KMS-11 (cell line): Measurements from ENCODE around the gene TMEM151A.
A peak's percentile ranks its signal among the peaks of the same experiment; 100 is the strongest.

Experiments used
- H2AFZ ChIP-seq: fragments of 200-600 bp; sonication (generic); 2 replicates; pipeline ENCODE4 v1.6.1; 2016; ENCODE audit warnings: antibody characterized with exemption, mixed run types, low read depth
- H3K27ac ChIP-seq: fragments of 200-600 bp; sonication (generic); 2 replicates; pipeline ENCODE4 v1.6.1; 2016; ENCODE audit warnings: mild to moderate bottlenecking, mixed run types
- H3K27me3 ChIP-seq: fragments of 200-600 bp; sonication (generic); 2 replicates; pipeline ENCODE4 v1.6.1; 2017; ENCODE audit warnings: mild to moderate bottlenecking, low read depth, mixed run types, moderate library complexity; ENCODE audit not compliant: insufficient read depth
- H3K36me3 ChIP-seq: fragments of 200-600 bp; sonication (generic); 2 replicates; pipeline ENCODE4 v1.6.1; 2017; ENCODE audit warnings: mild to moderate bottlenecking, mixed run types; ENCODE audit not compliant: insufficient read depth
- H3K4me1 ChIP-seq: fragments of 200-600 bp; sonication (generic); 2 replicates; pipeline ENCODE4 v1.6.1; 2016; ENCODE audit warnings: mild to moderate bottlenecking, low read depth, mixed run types; ENCODE audit not compliant: poor library complexity, severe bottlenecking
- H3K4me2 ChIP-seq: fragments of 200-600 bp; sonication (generic); 2 replicates; pipeline ENCODE4 v1.7.0; 2016; ENCODE audit warnings: mild to moderate bottlenecking, mixed run types
- H3K4me3 ChIP-seq: fragments of 200-600 bp; sonication (generic); IDR thresholded peaks from 2 replicates; pipeline ENCODE4 v1.6.1; 2017; ENCODE audit warnings: low read depth, low read length, mixed read lengths; ENCODE audit not compliant: insufficient read depth
- H3K79me2 ChIP-seq: fragments of 200-600 bp; sonication (generic); 2 replicates; pipeline ENCODE4 v1.6.1; 2016; ENCODE audit warnings: low read depth, mixed run types; ENCODE audit not compliant: insufficient read depth
- H3K9ac ChIP-seq: fragments of 200-600 bp; sonication (generic); 2 replicates; pipeline ENCODE4 v1.6.1; 2016; ENCODE audit warnings: mild to moderate bottlenecking, mixed run types
- H4K20me1 ChIP-seq: fragments of 200-600 bp; sonication (generic); 2 replicates; pipeline ENCODE4 v1.6.1; 2016; ENCODE audit warnings: mild to moderate bottlenecking, mixed run types; ENCODE audit not compliant: insufficient read depth
- TF ChIP-seq, protein P1 (sequence below): fragments of 200-600 bp; sonication (generic); conservative IDR thresholded peaks from 2 replicates; pipeline ENCODE4 v1.6.1; 2017; ENCODE audit warnings: low read depth, mild to moderate bottlenecking, antibody characterized with exemption, low read length, moderate library complexity, mixed read lengths

The TMEM151A gene

DNA sequence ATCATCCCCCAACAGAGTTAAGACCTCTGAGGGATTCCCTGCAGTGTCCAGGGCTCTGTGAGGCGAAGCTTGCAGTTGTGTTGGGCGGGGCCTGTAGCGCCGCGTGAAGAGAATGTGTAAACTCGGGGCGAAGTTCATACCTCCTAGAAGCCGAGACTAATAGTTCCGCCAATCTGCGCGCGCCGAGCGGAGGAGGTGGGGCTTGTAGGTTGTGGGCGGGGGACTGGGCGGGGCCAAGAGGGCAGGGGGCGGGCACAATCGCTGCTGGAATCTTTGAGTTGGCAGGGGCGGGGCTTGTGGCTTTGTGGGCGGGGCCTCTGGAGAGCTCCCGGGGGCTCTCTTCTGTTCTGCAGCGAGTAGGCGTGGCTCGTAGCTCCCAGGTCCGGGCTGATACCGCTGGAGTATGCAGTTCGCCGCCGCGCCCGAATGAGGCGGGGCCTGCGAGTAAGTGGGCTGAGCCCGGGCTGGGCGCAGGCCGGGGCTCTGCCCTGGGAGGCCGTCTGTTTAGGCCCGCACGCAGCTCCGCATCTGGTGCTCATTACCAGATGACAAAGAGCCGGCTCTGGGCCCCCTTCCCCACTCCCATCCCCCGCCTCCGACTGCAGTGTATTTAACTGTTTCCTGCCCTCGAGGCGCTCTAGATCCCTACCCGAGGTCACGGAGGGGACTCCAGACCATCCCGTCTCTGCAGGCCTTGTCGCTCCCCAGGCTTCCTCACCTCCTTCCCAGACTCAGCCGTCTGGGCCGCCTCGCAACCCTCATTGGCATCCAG is 21.0 kb downstream of the TMEM151A start:
- no peaks in the 10 kb centered on the region for H4K20me1 ChIP-seq
- no peak overlapping the region for H3K4me3 ChIP-seq
- TF ChIP-seq, protein P1, sequence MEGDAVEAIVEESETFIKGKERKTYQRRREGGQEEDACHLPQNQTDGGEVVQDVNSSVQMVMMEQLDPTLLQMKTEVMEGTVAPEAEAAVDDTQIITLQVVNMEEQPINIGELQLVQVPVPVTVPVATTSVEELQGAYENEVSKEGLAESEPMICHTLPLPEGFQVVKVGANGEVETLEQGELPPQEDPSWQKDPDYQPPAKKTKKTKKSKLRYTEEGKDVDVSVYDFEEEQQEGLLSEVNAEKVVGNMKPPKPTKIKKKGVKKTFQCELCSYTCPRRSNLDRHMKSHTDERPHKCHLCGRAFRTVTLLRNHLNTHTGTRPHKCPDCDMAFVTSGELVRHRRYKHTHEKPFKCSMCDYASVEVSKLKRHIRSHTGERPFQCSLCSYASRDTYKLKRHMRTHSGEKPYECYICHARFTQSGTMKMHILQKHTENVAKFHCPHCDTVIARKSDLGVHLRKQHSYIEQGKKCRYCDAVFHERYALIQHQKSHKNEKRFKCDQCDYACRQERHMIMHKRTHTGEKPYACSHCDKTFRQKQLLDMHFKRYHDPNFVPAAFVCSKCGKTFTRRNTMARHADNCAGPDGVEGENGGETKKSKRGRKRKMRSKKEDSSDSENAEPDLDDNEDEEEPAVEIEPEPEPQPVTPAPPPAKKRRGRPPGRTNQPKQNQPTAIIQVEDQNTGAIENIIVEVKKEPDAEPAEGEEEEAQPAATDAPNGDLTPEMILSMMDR, result no peak
- no peaks in the 10 kb centered on the region for H3K36me3 ChIP-seq
- H3K4me2 ChIP-seq, result peak overlapping the region; percentile 89
- H2AFZ ChIP-seq, result peak overlapping the region; percentile 74
- H3K27ac ChIP-seq, result peak overlapping the region; percentile 64
- H3K9ac ChIP-seq, result no peak overlapping the region; the same call in 1 of the 2 replicates
- H3K79me2 ChIP-seq, result no peaks in the 10 kb centered on the region
- peaks cover 2% of the 10 kb centered on the region; the same call in 1 of the 2 replicates for H3K27me3 ChIP-seq
- H3K4me1 ChIP-seq, result peaks cover 4% of the 10 kb centered on the region

- H2AFZ ChIP-seq, result peak overlapping the region; percentile 72
- H3K79me2 ChIP-seq, result no peaks in the 10 kb centered on the region
- no peak overlapping the region for H3K4me3 ChIP-seq
- H3K9ac ChIP-seq, result no peak overlapping the region; the same call in 1 of the 2 replicates
- no peaks in the 10 kb centered on the region for H3K36me3 ChIP-seq
- no peaks in the 10 kb centered on the region for H4K20me1 ChIP-seq
- TF ChIP-seq, protein P1, result no peak
- peak overlapping the region; percentile 59; the same call in 1 of the 2 replicates for H3K4me2 ChIP-seq
- H3K27ac ChIP-seq, result no peak overlapping the region
- H3K27me3 ChIP-seq, result peaks cover 2% of the 10 kb centered on the region; the same call in 1 of the 2 replicates
- peaks cover 7% of the 10 kb centered on the region for H3K4me1 ChIP-seq
These were observed 21.9 kb downstream of the TMEM151A start for GRCh38 chr11:66313321-66314185.

DNA sequence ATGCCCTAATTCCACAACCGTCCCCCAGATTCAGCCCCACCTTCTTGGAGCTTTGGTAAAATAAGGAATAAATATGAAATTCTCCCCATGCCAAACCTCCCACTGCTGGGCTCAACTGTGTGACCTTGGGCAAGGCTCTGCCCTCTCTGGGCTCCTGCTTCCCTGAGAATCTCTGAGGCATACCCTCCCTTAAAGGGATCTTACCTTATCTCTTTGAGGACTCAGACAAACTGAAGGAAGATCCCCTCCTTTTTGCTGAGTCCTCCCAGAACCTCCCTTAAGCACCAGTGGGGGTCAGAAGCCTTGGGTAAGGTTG is 22.4 kb downstream of the TMEM151A start:
- Histone ChIP-seq H3K9ac (no peak overlapping the region), H3K4me1 (peaks cover 7% of the 10 kb centered on the region), H4K20me1 (no peaks in the 10 kb centered on the region), H3K27ac (no peak overlapping the region), H3K4me3 (no peak overlapping the region), H3K79me2 (no peaks in the 10 kb centered on the region), H2AFZ (no peak overlapping the region), H3K4me2 (no peak overlapping the region), H3K27me3 (peaks cover 2% of the 10 kb centered on the region; the same call in 1 of the 2 replicates), H3K36me3 (no peaks in the 10 kb centered on the region)
- TF ChIP-seq, protein P1, result no peak

GRCh38 chr11:66314561-66315497 is 23.1 kb downstream of the TMEM151A start:
- no peak overlapping the region for H2AFZ ChIP-seq
- TF ChIP-seq, protein P1, result no peak
- no peak overlapping the region for H3K4me2 ChIP-seq
- no peaks in the 10 kb centered on the region for H3K36me3 ChIP-seq
- H3K79me2 ChIP-seq, result no peaks in the 10 kb centered on the region
- H3K9ac ChIP-seq, result no peak overlapping the region
- no peaks in the 10 kb centered on the region for H4K20me1 ChIP-seq
- no peak overlapping the region for H3K4me3 ChIP-seq
- peaks cover 7% of the 10 kb centered on the region for H3K4me1 ChIP-seq
- H3K27me3 ChIP-seq, result peaks cover 2% of the 10 kb centered on the region; the same call in 1 of the 2 replicates
- H3K27ac ChIP-seq, result no peak overlapping the region
